H1 (cell line): ENCODE results near the gene RHBDD1. TPM values are rescaled to one million over a fixed set of nuclear protein-coding genes. Genes with fewer than 3 reads are reported as not detected.

Experiments
- BACH1 ChIP-seq: IDR thresholded peaks from 2 replicates; pipeline ENCODE4 v1.6.1; 2012; ENCODE audit warnings: low read length, improper control_type of control experiment
- CBX5 ChIP-seq: fragments of 300-800, 300-1000 bp; sonication (generic); IDR thresholded peaks from 2 replicates; pipeline ENCODE4 v1.7.1; 2016; ENCODE audit warnings: antibody characterized with exemption, low read length, low read depth
- CHD1 ChIP-seq: IDR thresholded peaks from 2 replicates; pipeline ENCODE4 v1.6.1; 2012; ENCODE audit warnings: low read depth, low read length, improper control_type of control experiment
- JUN ChIP-seq: IDR thresholded peaks from 2 replicates; pipeline ENCODE4 v1.6.1; 2011; ENCODE audit warnings: low read depth, mild to moderate bottlenecking, improper control_type of control experiment, low read length
- JUND ChIP-seq: IDR thresholded peaks from 2 replicates; pipeline ENCODE4 v1.6.1; 2011; ENCODE audit warnings: mild to moderate bottlenecking, improper control_type of control experiment, low read length
- SIX5 ChIP-seq: IDR thresholded peaks from 2 replicates; pipeline ENCODE4 v1.6.1; 2011; ENCODE audit warnings: mild to moderate bottlenecking, low read depth, low read length
- TAF7 ChIP-seq: optimal IDR thresholded peaks from 2 replicates; pipeline ENCODE3; 2011; ENCODE audit warnings: low read depth, mild to moderate bottlenecking, inconsistent platforms, low read length, moderate library complexity, borderline replicate concordance
- TCF12 ChIP-seq: IDR thresholded peaks from 2 replicates; pipeline ENCODE4 v1.6.1; 2011; ENCODE audit warnings: low read depth, mild to moderate bottlenecking, low read length
- polyA plus RNA-seq, 7 experiments: library from polyadenylated mRNA; depleted of rRNA in 3 of 7; stranded (reverse) in 5 of 7; unstranded in 2 of 7; fragments of >200 nt in 5 of 7; fragments of 200-250 nt in 2 of 7; gene quantifications; 1 replicate in 5 of 7; 2 replicates in 1 of 7; 4 replicates in 1 of 7; pipeline versions ENCODE4 v1.2.1 to v1.2.3, GENCODE V29; 2011 to 2013; ENCODE audit warnings: missing spikeins in 2 of 7, mixed read lengths in 2 of 7
- total RNA-seq: library from RNA; stranded (reverse); fragmentation: NEBNext Ultra II Directional; extraction: Animal tissue kit (Norgen Biotek cat#: 25700); gene quantifications from 2 replicates; pipeline ENCODE4 v1.2.1, GENCODE V29; 2021

The RHBDD1 gene
- total and polyA plus RNA-seq, 2 of the 8 experiments (the other 6 are each of a cell fraction or from before 2014, with no cell fraction given), result 10.5 to 23.1 TPM

DNA sequence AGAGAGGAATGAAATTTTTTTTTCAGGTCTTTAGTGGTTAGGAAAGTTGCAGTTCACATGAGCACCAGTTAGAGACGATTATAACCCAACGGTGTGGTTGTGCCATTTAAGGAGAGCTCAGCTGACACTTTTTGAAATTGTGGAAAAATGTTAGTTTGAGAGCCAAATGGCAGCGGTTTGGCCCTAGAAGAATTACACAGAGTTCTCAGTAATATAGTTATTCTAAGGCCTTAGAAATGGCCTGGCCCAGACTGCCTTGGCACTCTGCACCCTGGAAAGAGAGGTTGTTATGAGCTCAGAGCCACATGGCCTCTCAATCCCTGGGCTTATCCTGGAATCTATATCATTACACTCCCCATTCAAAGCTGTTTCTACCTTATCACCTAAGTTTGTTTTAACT is 117.4 kb downstream of the RHBDD1 start (continued):
- TF ChIP-seq CBX5, result no peak
- TF ChIP-seq SIX5, result no peak
- TF ChIP-seq CHD1, result no peak
- no peak for TF ChIP-seq BACH1
- no peak for TF ChIP-seq JUND
- no peak for TF ChIP-seq JUN
- TF ChIP-seq TAF7, result no peak
- TF ChIP-seq TCF12, result no peak
